Inflammatory macrophage (primary cell): ENCODE results near the gene TMED6.

ENCODE experiments used
- DNase-seq, 2 donors: peaks; one replicate each; pipeline ENCODE4 v3.0.0-alpha.2; 2020 to 2022

TMED6 gene

DNA sequence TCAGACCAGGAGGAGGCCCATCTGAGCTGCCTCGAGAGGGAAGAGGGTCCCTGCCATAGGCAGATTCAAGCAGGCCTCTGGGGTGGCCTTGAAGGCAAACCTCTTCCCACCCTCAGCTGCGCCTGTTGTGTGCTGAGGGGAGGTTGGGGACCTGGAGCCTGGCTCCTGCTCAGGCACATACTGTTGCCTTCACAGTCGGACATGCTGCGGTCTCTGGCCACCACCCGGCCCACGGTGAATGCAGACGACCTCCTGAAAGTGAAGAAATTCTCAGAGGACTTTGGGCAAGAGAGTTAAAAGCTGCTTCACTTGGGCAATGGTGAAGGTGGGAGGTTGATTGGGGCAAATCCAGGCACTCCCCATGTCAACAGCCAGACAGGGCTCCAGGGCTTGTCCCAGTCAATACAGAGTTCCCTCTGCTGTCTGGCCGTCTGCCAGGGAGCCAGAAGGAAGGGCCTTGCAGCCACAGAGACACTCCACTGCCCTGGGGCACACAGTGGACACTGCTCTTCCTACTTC lies 27.5 kb downstream of the TMED6 start:
- peak; percentile 72 to 73 for DNase-seq

DNA sequence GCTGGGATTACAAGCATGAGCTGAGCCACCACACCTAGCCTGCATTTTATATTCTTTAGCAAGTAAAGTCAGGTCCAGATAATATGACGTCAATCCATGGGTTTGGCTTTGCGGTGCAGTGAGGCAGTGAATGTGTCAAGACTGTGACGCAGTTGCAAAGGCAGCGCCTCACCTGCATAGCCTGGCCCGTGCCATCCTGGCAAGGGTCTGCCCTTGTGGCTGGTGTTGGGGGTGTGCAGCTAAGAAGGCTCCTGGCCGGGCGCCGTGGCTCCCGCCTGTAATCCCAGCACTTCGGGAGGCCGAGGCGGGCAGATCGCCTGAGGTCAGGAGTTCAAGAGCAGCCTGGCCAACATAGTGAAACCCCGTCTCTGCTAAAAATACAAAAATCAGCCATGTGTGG lies 28.2 kb downstream of the TMED6 start:
- no peak for DNase-seq

DNA sequence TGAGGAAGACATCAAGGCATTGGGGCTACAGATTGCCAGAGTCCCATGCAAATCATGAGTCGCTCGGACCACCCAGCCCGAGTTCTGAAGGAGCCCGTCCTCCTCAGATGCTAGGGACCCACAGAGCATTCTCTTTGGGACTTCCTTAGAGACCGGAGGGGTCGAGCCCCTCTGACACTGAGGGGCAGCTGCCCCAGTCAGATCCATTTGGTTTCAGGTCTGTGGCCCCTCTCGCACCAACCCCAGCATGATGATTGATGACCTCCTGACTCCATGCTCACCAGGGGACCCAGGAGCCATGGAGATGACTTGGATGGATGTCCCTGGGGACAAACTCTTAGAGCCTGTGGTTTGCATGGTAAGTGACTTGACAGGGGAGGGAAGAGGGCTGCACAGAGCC lies 29.2 kb downstream of the TMED6 start:
- no peak for DNase-seq

DNA sequence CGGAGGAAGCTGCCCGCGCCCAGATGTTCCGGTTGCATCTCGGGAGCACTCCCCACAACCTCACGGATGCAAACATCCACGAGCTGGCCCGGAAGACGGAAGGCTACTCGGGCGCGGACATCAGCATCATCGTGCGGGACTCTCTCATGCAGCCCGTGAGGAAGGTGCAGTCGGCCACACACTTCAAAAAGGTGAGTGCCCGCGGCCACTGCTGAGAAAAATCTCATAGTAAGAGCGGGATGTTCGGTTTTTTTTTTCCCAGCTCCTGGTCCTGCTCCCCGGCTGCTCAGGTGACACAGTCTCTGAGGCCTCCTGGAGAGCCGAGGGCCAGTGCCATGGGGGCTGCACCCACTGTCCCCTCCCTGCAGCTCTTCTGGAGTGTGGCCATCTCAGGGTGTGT lies 30.5 kb downstream of the TMED6 start:
- DNase-seq, result no peak

DNA sequence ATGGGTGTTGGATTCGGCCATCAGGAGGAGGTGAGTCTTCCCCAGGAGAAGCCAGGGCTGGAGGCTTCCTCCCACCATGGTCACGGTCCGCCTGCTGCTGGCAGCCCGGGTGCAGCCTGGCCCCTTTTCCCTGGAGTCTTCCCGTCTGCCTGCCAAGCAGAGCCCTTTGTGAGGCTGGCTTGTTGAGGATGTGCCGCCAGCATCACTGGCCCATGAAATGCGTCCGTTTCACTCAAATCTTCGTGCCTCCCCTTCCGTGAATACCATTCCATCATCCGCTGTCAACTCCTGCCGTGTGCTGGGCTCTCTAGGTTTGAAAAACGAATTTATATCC lies 30.9 kb downstream of the TMED6 start:
- no peak for DNase-seq

DNA sequence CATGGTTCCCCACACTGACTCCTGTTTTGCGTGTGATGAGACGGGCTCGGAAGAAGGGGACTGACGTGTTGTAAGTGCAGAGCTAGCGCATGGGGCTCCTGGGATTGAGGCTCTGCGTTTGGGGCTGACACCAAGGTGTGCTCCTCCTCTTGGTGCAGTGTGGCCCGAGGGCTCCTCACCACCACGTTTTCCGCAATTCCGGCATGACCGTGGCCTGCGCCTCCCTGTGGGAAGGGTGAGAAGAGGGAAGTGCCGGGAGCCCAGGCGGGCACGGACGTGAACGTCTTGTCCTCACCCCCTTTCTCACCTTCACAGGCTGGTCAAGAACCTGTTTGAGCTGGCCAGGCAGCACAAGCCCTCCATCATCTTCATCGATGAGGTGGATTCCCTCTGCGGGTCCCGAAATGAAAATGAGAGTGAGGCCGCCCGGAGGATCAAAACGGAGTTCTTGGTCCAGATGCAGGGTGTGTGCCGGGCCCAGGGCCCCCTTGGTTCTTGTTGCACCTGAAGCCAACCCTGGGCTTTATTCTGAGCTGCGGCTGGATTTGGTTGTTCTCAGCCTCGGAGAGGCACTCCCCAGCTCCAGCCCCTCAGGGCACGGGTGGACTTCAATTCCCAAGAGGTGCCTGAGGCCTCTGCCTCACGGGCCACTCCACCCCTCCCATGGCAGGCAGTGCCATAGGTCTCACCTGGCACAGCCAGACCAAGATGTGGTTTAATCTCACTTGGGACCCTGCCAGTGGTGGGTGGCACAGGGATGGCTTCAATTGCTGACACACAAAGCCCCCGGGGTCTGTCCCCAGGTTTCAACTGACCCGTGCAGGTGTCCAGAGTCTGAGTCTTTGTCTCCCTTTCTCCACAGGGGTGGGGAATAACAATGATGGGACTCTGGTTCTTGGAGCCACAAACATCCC lies 31.5 kb downstream of the TMED6 start:
- DNase-seq, result no peak

DNA sequence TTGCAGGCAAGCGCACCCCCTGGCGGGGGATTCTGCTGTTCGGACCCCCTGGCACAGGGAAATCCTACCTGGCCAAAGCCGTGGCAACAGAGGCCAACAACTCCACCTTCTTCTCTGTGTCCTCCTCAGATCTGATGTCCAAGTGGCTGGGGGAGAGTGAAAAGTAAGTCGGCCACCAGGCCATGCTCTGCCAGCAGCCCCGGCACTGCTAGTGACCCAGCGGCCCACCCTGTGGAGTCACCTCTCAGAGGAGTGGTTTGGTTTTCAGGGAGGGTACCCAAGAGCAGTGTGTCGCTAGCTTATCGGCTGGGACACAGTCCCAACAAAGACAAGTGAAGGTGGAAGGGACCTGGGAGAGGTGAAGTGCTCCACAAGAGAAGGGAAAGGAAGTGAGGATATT lies 32.2 kb downstream of the TMED6 start:
- no peak for DNase-seq

DNA sequence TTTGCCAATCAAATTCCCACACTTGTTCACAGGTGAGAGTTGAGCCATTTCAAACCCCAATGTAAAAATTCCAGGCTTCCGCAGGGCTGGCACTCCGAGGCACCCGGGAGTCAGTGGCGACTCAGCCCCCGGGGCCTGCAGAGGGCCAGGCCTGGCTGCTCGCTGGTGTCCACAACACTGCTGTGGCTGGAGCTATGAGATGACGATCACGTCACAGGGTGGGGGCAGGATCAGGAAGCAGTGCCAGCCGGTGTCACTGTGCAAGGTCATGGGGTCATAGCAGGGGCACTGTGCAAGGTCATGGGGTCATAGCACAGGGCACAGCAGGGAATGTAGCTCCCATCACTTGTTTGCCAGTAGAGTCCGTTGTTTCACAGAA lies 32.7 kb downstream of the TMED6 start:
- no peak for DNase-seq

DNA sequence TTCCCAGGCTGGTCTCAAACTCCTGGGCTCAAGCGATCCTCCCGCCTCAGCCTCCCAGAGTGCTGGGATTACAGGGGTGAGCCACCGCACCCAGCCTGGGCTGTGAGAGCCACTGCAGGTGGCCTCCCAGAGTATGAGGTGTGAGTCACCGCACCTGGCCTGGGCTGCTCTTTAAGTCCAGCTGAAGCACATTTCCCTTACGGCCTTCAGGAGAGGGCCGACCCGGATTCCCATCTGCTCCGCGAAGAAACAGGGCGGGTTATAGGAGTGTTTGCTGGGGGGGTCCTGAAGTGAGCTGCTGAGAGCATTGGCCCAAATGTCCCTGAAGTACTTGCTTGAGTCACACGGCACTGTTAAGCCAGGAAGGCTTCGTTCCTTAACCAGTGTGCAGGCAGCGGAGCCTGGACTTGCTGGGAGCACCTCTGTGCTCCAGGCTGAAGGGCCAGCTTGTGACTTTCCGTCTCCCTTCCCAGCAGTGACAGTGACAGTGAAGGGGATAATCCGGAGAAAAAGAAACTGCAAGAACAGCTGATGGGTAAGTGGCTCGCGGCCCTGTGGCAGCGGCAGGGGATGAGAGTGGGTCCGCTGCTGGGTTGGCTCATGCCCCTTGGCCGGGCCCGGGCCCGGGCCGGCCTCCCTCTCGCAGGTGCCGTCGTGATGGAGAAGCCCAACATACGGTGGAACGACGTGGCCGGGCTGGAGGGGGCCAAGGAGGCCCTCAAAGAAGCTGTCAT lies 33.2 kb downstream of the TMED6 start:
- no peak for DNase-seq

DNA sequence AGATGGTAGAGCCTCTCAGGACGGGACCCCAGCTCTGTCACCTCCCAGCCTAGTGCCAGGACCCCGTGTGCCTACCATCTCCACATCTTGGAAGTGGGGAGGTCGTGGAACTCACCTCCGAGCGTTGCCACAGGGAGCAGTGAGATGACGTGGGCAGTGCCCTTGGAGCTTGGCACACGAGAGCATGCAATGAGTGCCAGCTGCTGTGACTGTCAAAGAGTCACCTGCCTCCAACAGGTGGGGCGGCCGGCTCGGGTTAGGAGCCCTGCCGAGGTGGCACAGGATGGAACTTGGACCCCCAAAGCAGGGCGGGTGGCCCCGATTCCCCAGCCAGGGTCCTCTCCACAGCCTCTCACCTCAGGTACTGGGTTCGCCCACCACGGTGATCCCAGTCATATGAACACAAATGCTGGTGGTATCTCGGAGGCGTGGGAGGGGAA lies 35.0 kb downstream of the TMED6 start:
- DNase-seq, result no peak

DNA sequence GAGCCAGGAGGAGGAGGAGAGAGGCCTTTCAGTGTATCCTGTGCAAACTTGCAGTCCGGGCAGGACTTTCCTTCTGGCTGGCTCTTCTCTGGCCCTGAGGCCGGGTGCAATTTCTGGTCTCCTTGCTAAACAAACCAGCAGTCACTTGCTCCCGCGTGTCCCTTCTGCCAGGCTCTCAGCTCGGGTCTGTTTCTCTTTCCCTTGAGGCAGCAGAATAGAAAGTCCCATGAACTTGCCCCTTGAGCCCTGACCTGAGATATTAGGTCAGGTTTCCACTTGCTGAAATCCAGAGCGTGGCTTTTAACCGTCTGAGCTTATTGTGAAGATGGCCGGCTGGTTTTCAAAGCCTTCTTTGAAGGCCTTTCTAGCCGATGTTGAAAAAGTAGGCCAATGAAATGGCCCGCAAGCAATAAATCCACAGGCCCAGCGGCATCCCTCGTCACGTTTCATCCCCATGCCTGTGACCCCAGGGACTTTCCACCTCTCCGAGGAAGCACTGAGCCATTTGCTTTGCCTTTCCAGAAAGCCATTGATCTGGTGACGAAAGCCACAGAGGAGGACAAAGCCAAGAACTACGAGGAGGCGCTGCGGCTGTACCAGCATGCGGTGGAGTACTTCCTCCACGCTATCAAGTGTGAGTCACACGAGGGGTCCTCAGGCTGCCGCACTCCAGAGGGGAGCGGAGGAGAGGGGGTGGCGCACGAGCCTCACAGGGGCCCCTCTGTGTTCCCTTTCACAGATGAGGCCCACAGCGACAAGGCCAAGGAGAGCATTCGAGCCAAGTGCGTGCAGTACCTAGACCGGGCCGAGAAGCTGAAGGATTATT lies 35.9 kb downstream of the TMED6 start:
- DNase-seq, result no peak

DNA sequence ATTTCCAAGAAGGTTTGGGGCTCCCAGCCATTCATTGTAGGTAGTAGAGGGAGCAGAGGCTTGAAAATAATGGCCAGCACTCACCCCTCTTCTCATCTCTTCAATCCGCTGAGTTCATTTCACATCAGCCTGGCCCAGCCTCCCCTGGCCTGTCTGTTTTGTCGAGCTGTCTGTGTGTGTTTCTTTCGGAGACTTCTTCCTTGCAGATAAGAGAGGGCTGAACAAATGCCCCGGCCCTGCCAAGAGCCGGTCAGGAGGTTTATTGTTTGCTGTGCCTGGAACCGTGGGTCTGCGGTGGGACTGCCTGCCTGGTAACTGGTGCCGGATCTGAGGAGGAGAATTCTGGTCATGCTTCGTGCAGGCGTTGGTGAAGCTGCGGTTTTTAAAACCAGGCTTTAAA lies 37.1 kb downstream of the TMED6 start:
- no peak for DNase-seq

DNA sequence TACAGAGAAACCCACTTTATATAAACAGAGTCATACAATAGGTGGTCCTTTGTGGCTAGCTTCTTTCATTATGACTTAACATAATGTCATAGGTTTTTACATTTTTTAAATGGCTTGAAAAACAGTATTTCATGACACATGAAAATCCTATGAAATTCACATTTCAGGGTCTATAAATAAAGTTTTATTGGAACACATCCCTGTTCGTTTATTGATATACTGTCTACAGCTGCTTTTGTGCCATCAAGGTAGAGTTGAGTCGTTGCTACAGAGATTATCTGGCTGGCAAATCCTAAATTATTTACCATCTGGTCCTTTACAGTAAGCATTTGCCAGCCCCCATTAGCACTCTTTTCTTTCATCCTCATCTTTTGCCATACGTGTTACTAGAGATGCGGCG lies 38.1 kb downstream of the TMED6 start:
- no peak for DNase-seq

DNA sequence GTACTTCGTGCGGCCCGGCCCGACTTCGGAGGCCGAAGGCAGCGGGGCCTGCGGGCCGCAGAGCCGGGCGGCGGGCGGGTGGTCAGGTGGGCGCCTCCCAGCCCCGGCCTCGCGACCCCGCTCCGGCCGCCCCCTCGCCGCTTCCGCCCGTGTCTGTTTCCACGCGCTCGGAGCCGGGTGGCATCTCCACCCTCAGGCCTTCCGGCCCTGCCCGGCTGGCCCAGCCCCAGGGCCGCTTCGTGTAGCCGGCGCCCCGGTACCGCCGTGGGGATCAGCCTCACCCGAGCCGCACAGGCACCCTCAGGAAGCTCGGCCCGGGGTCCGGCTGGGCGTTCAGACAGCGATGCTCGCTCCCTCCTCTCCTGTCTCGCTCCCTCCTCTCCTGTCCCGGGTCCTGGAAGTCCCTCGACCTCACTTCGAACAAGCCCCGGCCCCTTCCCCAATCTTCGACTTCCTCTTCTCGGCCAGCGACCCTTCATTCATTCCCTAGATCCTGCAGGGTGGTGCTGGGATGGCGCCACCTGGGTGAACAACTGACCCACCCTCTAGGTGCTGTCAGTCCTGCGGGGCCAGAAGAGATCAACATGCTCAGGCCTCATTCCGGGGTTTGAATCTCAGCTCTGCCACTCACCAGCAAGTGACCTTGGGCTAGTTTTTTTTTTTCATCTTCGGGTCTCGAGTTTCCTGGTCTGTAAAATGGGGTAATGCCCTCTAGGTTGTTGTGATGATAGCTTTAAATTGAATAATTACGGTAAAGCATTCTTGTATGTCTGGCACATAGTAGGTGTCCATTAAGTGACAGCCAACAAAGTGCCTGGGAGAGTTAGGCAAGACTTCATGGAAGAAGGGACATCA lies 39.8 kb downstream of the TMED6 start:
- peak; percentile 29 to 34 for DNase-seq

DNA sequence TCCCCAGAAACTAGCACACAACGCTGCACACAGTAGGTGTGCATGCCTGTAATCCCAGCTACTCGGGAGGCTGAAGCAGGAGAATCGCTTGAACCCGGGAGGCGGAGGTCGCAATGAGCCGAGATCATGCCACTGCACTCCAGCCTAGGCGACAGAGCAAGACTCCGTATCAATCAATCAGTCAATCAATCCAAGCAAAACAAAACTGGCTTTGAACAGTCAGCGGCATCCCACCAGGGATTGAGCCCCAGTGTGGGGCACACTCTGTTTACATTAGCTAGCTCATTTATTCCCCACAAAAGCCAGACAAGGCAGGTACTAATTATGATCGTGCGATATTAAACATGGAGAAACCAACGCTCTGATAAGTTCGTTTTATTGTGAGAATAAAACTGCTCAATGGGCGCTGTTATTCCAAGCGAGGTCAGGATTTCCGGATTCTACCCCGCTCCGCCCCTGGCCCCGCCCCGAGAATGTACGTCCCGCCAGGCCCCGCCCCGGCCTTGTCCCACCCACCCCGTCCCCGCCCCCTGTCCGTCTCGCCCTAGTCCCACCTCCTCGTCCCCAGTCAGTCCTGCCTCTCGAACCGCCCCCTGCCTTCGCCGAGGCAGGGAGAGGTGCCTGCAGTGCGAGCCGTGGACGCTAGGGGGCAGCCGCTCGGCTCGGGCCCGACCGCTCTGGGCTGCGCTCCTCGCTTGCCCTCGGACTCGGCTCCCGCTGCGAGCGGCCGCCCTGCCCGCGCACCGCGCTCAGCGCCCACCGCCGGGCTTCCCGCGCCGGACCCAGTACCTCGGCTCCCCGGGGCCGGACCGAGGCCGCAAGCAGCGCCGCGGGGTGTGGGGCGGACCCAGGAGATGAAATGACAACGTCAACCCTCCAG lies 40.7 kb downstream of the TMED6 start, which contains the start of gene VPS4A:
VPS4A (plus strand) TSS at position 698 of the 880 bp plus-strand sequence; CDS start at position 860, 162 bp downstream.
- peak; percentile 96 to 99 for DNase-seq

DNA sequence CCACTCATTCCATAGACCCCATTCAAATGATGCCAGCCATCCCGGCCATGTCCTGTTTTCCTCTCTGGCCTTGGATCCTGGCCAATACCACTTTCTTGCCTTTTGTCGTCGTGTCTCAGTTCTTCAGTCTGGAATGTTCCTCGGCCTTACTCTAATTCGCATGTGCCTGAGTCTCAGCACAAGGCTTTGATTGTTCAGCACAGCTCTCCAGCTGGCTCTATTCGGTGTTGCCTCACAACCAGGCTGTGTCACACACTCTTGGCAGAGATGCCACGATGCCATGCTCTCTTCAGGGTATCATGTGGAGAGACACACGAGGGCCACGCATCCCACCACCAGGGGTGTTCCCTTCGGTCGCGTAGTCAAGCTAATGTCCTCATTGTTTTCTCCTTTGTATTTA lies 42.3 kb downstream of the TMED6 start:
- DNase-seq, result no peak

DNA sequence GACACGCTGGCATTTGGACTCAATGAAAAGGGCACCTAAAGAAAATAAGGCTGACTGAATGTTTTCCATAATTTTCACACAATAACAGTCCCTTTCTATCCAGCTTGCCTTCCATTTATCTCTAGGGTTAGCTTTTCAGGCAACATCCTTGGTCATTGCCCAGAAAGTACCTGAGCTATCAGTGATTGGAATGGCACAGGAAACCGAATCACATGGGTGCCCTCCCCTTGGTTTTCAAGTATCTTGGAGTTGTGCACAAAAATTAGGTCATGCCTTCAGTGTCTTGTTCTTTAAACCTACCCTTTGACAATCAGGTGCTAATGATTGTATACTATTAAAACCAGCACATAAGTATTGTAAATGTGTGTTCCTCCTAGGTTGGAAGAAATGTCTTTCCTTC lies 43.7 kb downstream of the TMED6 start:
- DNase-seq, result no peak

DNA sequence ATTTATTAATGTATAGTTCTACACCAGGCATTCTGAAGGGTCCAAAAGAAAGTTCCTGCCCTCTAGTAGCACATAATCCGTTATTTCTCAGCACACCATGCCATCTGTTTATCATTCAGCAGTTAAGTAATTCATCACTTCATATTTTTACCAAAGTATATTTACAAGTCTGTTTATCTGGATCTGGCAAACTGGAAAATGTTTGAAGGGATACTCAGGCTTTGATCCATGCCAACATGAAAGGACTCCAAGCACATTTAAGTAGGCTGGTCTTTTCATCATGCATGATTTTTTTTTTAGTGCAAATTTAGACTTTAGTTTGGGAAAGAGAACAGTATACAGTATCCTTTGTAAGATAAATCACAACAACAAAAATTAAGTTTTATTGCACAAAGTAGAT lies 44.5 kb downstream of the TMED6 start:
- DNase-seq, result no peak

DNA sequence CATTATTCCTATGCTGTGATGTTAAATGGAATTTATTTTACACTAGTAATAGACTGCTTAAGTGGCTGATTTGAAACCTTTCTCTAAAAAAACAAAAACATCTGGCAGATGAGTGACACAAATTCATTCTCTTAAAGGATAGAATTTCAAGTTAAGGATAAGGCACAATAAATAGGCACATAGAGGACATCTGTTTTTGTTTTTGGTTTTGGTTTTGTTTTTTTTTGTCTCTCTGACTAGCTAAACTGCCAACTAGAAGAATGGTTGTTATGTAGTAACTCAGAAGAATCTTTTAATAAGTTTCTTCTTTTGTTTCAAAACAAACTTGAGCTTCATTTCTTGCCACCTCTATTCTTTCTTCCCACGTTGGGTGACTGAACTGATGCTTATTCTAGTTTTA lies 45.6 kb downstream of the TMED6 start:
- DNase-seq, result no peak

DNA sequence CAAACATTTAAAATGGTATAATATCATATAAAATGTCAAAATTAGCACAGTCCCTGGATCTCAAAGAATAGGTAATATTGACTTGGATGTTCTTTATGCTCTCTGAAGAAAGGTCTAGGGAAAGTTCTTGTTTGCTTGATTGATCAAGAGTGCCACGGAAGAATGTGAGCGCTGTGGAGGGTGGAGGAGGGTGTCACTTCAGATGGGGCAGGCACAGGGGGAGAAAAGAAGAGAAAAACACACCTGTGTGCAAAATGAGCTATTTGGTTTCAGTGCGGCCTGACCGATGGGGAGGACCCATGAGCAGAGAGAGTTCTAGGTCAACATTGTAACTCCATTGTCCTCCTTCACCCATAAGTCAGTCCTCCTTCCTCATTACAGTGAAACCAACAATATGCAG lies 49.3 kb downstream of the TMED6 start:
- DNase-seq, result no peak

DNA sequence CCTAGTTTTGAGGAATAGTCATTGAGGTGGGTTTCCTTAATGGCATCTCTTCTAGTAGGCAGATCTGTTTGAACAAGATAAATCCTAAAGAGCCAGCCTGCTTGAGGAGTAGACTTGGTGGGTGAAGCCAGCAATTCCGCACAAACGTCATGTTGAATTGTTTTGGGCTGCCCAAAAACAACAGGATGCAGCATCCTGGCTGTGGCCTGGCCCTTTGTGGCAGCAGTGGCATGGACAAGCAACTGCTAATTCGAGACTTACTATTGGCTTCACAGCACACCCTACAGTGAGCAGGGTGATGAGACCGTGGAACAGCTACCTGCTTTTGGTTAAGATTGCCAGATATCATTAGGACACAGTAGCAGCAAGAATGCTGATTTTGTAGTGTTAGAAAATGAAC lies 49.7 kb downstream of the TMED6 start:
- DNase-seq, result no peak
